Measurements from ENCODE around the gene MPND.

DNA sequence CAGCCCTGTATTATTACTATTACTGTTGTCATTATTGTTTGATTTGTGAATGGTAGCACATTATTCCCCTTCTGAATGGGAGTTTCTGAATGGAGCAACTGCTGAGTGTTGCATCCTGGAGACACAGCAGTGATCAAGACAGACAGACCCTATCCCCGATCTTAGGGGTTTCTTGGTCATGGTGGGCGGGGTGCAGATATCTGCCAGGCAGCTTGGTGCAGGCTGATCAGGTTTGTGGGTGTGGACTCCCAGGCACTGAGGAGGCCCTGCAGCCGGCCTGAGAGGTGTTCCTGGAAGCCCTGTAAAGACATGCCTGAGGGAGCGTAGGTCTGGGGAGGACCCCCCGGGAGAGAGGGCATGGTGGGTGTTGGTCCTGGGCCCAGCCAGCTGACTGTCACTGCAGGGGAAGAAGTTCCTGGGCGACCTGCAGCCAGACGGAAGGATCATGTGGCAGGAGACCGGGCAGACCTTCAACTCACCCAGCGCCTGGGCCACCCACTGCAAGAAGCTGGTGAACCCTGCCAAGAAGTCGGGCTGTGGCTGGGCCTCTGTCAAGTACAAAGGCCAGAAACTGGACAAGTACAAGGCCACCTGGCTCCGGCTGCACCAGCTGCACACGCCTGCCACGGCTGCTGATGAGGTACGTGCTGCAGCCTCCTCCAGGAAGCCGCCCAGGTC, 2.1 kb downstream of the MPND start:
- TF ChIP-seq, protein P1, sequence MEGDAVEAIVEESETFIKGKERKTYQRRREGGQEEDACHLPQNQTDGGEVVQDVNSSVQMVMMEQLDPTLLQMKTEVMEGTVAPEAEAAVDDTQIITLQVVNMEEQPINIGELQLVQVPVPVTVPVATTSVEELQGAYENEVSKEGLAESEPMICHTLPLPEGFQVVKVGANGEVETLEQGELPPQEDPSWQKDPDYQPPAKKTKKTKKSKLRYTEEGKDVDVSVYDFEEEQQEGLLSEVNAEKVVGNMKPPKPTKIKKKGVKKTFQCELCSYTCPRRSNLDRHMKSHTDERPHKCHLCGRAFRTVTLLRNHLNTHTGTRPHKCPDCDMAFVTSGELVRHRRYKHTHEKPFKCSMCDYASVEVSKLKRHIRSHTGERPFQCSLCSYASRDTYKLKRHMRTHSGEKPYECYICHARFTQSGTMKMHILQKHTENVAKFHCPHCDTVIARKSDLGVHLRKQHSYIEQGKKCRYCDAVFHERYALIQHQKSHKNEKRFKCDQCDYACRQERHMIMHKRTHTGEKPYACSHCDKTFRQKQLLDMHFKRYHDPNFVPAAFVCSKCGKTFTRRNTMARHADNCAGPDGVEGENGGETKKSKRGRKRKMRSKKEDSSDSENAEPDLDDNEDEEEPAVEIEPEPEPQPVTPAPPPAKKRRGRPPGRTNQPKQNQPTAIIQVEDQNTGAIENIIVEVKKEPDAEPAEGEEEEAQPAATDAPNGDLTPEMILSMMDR (IDR thresholded peaks at IDR 0.05): no peak
- no peak for TF ChIP-seq POLR2A (IDR thresholded peaks at IDR 0.05)

All from thyroid gland (tissue), 4 donors.